ENCODE data around the gene ATP10A.

The ATP10A gene

GRCh38 chr15:25717127-25717456 lies 146.0 kb downstream of the ATP10A start:
- DNase-seq = no peak

GRCh38 chr15:25716414-25717126 lies 146.6 kb downstream of the ATP10A start:
- DNase-seq = no peak

GRCh38 chr15:25715536-25716413 lies 147.4 kb downstream of the ATP10A start:
- DNase-seq = no peak

- no peak for DNase-seq
Observed at GRCh38 chr15:25714538-25714840, 148.6 kb downstream of the ATP10A start.

GRCh38 chr15:25713736-25714537 lies 149.2 kb downstream of the ATP10A start:
- no peak for DNase-seq

GRCh38 chr15:25712961-25713355 lies 150.2 kb downstream of the ATP10A start:
- no peak for DNase-seq

GRCh38 chr15:25712192-25712960 lies 150.8 kb downstream of the ATP10A start:
- DNase-seq = no peak

GRCh38 chr15:25711691-25712090 lies 151.4 kb downstream of the ATP10A start:
- DNase-seq = no peak

GRCh38 chr15:25711164-25711563 lies 152.0 kb downstream of the ATP10A start:
- no peak for DNase-seq

- DNase-seq = peak in 3 of 5 donors; percentile 16 to 20 (median 17)
Observed at GRCh38 chr15:25710184-25710583, 152.9 kb downstream of the ATP10A start.

- DNase-seq = no peak
Observed at GRCh38 chr15:25709437-25710159, 153.5 kb downstream of the ATP10A start.

- DNase-seq = no peak
Observed at GRCh38 chr15:25708391-25708790, 154.7 kb downstream of the ATP10A start.

GRCh38 chr15:25707656-25708365 lies 155.3 kb downstream of the ATP10A start:
- DNase-seq = no peak

- no peak for DNase-seq
Observed at GRCh38 chr15:25706176-25706955, 156.8 kb downstream of the ATP10A start.

GRCh38 chr15:25705433-25706115 lies 157.6 kb downstream of the ATP10A start:
- no peak for DNase-seq

- DNase-seq = no peak
Observed at GRCh38 chr15:25703726-25704125, 159.4 kb downstream of the ATP10A start.

GRCh38 chr15:25701721-25702465 lies 161.2 kb downstream of the ATP10A start:
- no peak for DNase-seq

GRCh38 chr15:25700916-25701315 lies 162.2 kb downstream of the ATP10A start:
- no peak for DNase-seq

- DNase-seq = no peak
Observed at GRCh38 chr15:25697586-25697985, 165.5 kb downstream of the ATP10A start.
